GM19467 (cell line): Measurements from ENCODE around the gene MYH14.

ENCODE experiments used
- ATAC-seq: cut with Tn5 transposase; IDR thresholded peaks from one replicate; pipeline ENCODE4 v1.9.1; 2021; ENCODE audit warnings: mild to moderate bottlenecking, moderate library complexity; ENCODE audit not compliant: unreplicated experiment

Gene MYH14

GRCh38 chr19:50203281-50204080 lies at the start of gene MYH14:
MYH14 (plus strand) TSS chr19:50203622; CDS start chr19:50210366, 6,744 bp downstream.
- no peak for ATAC-seq

- no peak for ATAC-seq
Observed at GRCh38 chr19:50154529-50154928, 48.9 kb upstream of the MYH14 start.

GRCh38 chr19:50155520-50156109 lies 47.8 kb upstream of the MYH14 start:
- no peak for ATAC-seq

GRCh38 chr19:50158577-50158976 lies 44.8 kb upstream of the MYH14 start:
- ATAC-seq, result no peak

GRCh38 chr19:50159078-50159477 lies 44.3 kb upstream of the MYH14 start:
- no peak for ATAC-seq

GRCh38 chr19:50162988-50163387 lies 40.4 kb upstream of the MYH14 start, which contains the start of gene IZUMO2:
IZUMO2 (minus strand) TSS chr19:50163281; CDS start chr19:50163194, 87 bp downstream.
- no peak for ATAC-seq

GRCh38 chr19:50167314-50167721 lies 36.1 kb upstream of the MYH14 start:
- no peak for ATAC-seq

GRCh38 chr19:50171752-50172151 lies 31.7 kb upstream of the MYH14 start:
- no peak for ATAC-seq

GRCh38 chr19:50172726-50173125 lies 30.7 kb upstream of the MYH14 start:
- no peak for ATAC-seq

GRCh38 chr19:50173127-50173526 lies 30.3 kb upstream of the MYH14 start:
- no peak for ATAC-seq

- no peak for ATAC-seq
Observed at GRCh38 chr19:50174100-50174793, 29.2 kb upstream of the MYH14 start.

- no peak for ATAC-seq
Observed at GRCh38 chr19:50175924-50176323, 27.5 kb upstream of the MYH14 start.

GRCh38 chr19:50176775-50177174 lies 26.6 kb upstream of the MYH14 start:
- no peak for ATAC-seq

GRCh38 chr19:50178320-50178719 lies 25.1 kb upstream of the MYH14 start:
- ATAC-seq, result no peak

GRCh38 chr19:50178859-50179537 lies 24.4 kb upstream of the MYH14 start:
- no peak for ATAC-seq

- ATAC-seq, result no peak
Observed at GRCh38 chr19:50181121-50181520, 22.3 kb upstream of the MYH14 start.

GRCh38 chr19:50184196-50184595 lies 19.2 kb upstream of the MYH14 start:
- no peak for ATAC-seq

- no peak for ATAC-seq
Observed at GRCh38 chr19:50187937-50188336, 15.5 kb upstream of the MYH14 start.

GRCh38 chr19:50189331-50189730 lies 14.1 kb upstream of the MYH14 start:
- ATAC-seq, result no peak

GRCh38 chr19:50190439-50190891 lies 13.0 kb upstream of the MYH14 start:
- no peak for ATAC-seq

- ATAC-seq, result no peak
Observed at GRCh38 chr19:50191216-50191615, 12.2 kb upstream of the MYH14 start.
